Activated naive CD4-positive, alpha-beta T cell treated with anti-CD3 and anti-CD28 coated beads, Interleukin-2, amount 50 U/mL, for 16 hours (primary cell): ENCODE results near the gene SLC26A11.
A peak's percentile ranks its signal among the peaks of the same experiment; 100 is the strongest.
"Not testable (repeated sequence)": the region's sequence is repeated elsewhere in the genome, so short reads cannot be mapped to it uniquely, and the experiment has no call there.

Experiments used
- DNase-seq: peaks from one replicate; pipeline ENCODE4 v3.0.0-alpha.2; 2020

The SLC26A11 gene

GRCh38 chr17:80246266-80246681 is 26.0 kb downstream of the SLC26A11 start:
- DNase-seq: no peak

GRCh38 chr17:80246726-80247125 is 26.5 kb downstream of the SLC26A11 start:
- DNase-seq: no peak

DNA sequence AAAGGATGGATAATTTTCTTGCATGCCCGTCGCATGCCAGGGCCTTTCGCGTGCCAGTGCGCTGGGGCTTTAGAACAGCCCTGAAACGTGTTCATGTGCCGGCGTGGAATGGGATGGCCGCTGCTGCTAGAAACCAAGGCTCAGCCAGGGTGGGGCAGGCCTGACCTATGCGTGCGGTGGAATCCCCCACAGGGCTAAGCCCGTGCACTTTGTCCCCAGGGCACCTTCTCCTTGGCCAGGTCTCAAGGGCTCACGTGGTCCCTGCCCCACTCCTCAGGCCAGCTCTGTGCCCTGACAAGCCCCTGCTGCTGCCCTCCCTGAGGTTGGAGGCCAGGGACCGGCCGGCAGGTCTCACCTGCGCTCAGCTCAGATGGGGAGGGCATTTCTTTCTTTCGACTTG is 27.3 kb downstream of the SLC26A11 start:
- DNase-seq: no peak

GRCh38 chr17:80248001-80248893 is 28.0 kb downstream of the SLC26A11 start:
- DNase-seq: no peak

DNA sequence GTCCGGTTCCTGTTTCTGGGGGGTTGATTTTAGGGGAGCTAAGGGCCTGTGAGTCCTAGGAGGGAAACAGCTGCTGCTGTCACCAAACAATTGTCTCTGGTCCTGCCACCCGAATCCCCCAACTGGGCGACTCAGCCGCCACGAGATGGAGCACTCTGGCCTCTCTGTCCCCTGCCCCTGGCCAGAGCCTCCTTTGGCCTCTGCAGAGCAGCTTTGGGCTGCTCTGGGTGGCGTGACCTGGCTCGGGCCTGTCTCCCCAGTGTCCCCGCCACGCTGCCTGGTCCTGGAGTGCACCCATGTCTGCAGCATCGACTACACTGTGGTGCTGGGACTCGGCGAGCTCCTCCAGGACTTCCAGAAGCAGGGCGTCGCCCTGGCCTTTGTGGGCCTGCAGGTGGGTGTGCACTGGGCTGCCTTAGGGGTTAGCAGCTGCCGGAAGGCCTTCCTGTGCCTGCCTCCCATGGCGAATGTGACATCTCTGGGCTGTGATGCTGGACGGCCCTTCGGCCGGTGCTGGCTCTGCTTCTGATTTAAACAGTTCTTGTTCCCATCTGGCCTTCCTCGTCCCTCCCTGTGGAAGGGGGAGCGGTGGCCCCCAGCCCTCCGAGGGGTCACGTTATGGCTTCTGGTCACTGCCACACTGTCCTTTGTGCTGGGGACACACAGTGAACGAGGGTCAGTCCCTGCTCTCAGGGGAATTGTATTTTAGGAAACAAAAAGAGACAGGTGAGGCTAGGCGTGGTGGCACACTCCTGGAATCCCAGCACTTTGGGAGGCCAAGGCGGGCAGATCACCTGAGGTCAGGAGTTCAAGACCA is 28.9 kb downstream of the SLC26A11 start:
- DNase-seq: no peak

GRCh38 chr17:80251966-80252365 is 31.7 kb downstream of the SLC26A11 start:
- DNase-seq: no peak

DNA sequence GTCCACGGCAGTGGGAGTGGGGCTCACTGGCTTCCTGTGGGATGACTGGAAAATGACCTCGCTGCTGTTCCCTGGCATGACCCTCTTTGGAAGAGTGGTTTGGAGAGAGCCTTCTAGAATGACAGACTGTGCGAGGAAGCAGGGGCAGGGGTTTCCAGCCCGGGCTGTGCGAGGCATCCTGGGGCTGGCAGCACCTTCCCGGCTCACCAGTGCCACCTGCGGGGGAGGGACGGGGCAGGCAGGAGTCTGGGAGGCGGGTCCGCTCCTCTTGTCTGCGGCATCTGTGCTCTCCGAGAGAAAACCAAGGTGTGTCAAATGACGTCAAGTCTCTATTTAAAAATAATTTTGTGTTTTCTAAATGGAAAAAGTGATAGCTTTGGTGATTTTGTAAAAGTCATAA is 32.6 kb downstream of the SLC26A11 start:
- DNase-seq: peak; percentile 87

- no peak for DNase-seq
These were observed 33.6 kb downstream of the SLC26A11 start for GRCh38 chr17:80253631-80254395.

- DNase-seq: peak; percentile 60
These were observed 34.4 kb downstream of the SLC26A11 start for GRCh38 chr17:80254396-80255251.

DNA sequence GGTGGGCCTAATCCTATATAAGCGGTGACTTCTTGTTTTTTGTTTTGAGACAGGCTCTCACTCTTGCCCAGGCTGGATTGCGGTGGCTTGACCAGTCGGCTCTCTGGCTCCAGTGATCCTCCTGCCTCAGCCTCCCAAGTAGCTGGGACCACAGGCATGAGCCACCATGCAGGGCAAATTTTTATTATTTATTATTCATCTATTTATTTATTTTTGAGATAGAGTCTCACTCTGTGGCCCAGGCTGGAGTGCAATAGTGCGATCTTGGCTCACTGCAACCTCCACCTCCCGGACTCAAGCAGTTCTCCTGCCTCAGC is 35.8 kb downstream of the SLC26A11 start:
- no peak for DNase-seq

GRCh38 chr17:80257716-80258213 is 37.5 kb downstream of the SLC26A11 start:
- DNase-seq: no peak

DNA sequence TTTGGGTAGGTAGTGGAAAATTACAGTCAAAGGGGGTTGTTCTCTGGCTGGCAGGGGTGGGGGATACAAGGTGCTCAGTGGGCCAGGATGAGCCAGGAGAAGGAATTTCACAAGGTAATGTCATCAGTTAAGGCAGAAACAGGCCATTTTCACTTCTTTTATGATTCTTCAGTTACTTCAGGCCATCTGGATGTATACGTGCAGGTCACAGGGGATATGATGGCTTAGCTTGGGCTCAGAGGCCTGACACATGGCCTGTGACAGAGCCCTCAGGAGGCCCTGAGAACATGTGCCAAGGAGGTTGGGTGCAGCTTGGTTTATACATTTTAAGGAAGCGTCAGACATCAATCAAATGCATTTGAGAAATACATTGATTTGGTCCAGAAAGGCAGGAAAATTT is 38.1 kb downstream of the SLC26A11 start:
- DNase-seq: not testable (repeated sequence)

GRCh38 chr17:80259457-80260068 is 39.3 kb downstream of the SLC26A11 start:
- no peak for DNase-seq

DNA sequence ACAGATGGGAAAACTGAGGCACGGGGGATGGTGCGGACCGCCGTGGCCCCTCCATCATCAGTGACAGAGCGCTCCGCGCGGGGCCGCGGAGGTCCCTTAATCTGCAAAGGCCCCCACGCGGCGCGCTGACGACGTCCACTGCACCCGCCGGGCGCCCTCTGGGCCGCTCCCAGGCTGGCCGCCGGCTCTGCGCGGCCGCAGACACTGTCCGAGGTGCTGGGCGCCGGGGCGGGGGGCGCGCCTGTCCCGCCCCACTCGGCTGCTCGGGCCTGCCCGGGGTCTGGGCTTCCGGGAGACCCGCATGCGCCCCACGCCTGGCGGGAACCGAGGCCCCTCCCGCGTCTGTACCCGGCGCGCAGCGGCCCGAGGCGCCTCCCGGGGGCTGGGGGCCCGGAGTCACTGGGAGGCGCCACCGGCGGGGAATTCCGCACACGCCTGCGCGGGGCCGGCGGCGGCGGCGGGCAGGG is 39.9 kb downstream of the SLC26A11 start:
- DNase-seq: peak; percentile 84

DNA sequence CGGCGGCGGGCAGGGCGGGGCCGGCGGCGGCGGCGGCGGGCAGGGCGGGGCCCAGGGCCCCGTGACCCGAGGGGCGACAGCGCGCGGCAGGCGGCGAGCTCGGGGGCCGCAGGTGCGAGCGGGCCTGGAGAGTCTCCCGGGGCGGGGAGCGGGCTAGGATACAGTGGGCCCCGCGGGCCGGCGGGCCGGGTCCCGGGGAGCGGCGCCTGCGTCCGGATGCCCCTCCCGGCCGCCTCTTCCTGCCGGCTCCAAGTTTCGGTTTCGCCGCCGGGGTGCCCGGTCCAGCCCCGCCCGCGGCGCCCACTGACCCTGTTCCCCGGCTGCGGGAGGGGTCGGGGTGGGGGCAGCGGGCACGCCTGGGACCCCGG is 40.5 kb downstream of the SLC26A11 start, which contains the start of gene RNF213:
TSS of gene RNF213 (plus strand) at position 62 of the 368 bp plus-strand sequence. CDS start 2,830 bp downstream, outside the sequence.
- peak; percentile 58 for DNase-seq

- DNase-seq: peak; percentile 54
These were observed 41.1 kb downstream of the SLC26A11 start for GRCh38 chr17:80261159-80261894.

DNA sequence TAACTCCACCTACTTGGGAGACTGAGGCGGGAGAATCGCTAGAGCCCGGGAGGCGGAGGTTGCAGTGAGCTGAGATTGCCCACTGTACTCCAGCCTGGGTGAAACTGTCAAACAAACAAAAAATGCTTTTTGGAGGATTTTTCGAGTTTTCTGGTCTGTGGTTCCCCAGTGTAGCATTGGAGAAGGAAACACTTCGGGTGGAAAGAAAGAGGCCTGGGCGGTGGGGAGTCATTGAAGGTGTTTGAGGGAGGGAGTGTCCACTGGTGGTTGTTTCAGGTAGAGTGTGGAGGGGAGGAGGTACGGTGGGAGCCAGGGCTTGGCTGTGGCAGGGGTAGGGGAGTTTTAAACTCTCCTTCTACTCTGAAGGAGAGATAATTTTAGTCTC is 41.7 kb downstream of the SLC26A11 start:
- DNase-seq: no peak

- no peak for DNase-seq
These were observed 42.1 kb downstream of the SLC26A11 start for GRCh38 chr17:80262291-80262690.

DNA sequence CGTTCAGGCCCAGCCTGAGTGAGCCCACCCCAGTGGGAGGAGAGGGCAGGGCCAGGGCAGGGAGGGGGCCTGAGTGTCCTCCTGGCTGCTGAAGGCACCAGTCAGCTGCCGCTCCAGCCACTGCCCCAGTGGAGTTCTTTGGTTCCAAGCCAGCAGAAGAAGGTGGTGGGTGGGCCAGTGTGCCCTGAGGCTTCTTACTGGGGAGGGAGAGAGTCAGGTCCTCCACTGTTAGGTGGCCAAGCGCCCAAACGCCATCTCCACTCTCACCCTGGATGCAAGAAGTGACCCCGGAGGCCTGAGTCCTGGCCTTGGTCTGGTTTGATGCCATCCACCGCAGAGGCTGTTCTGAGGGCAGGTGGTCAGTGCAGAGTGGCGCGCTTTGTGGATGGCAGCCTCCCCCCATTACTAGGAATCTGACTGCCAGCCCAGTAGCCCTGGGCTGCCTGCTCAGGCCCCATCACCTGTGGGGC is 42.6 kb downstream of the SLC26A11 start:
- DNase-seq: no peak
